HEK293 (cell line): ENCODE results near the gene FAM83F.

Source experiments
- TRIM28 ChIP-seq: IDR thresholded peaks from 2 replicates; pipeline ENCODE4 v1.6.1; 2011; ENCODE audit warnings: low read length, control low read depth, borderline replicate concordance
- YY2 ChIP-seq: fragments of 450-650 bp; formaldehyde crosslinking; IDR thresholded peaks from 2 replicates; pipeline ENCODE4 v1.5.1; 2016; ENCODE audit warnings: missing biosample characterization, missing genetic modification characterization
- ZNF311 ChIP-seq: fragments of 450-650 bp; formaldehyde crosslinking; IDR thresholded peaks from 2 replicates; pipeline ENCODE4 v1.5.1; 2017; ENCODE audit warnings: missing biosample characterization, missing genetic modification characterization, borderline replicate concordance
- ZNF426 ChIP-seq: fragments of 450-650 bp; formaldehyde crosslinking; IDR thresholded peaks from 2 replicates; pipeline ENCODE4 v1.5.1; 2017; ENCODE audit warnings: missing biosample characterization, missing genetic modification characterization, mild to moderate bottlenecking, inconsistent platforms, moderate library complexity
- ZNF624 ChIP-seq: fragments of 450-650 bp; formaldehyde crosslinking; IDR thresholded peaks from 2 replicates; pipeline ENCODE4 v1.5.1; 2017; ENCODE audit warnings: missing biosample characterization, missing genetic modification characterization
- ZNF670 ChIP-seq: fragments of 450-650 bp; formaldehyde crosslinking; IDR thresholded peaks from 2 replicates; pipeline ENCODE4 v1.5.1; 2016; ENCODE audit warnings: missing biosample characterization, missing genetic modification characterization, low read depth
- ZNF76 ChIP-seq: fragments of 450-650 bp; formaldehyde crosslinking; IDR thresholded peaks from 2 replicates; pipeline ENCODE4; 2016; ENCODE audit warnings: low read depth, missing biosample characterization, missing genetic modification characterization, borderline replicate concordance
- TF ChIP-seq, protein P1 (sequence below): fragments of 450-650 bp; formaldehyde crosslinking; IDR thresholded peaks from 2 replicates; pipeline ENCODE4 v1.5.1; 2016; ENCODE audit warnings: missing biosample characterization, missing genetic modification characterization
- TF ChIP-seq, protein P2 (sequence below): fragments of 450-650 bp; formaldehyde crosslinking; IDR thresholded peaks from 2 replicates; pipeline ENCODE4 v1.5.1; 2016; ENCODE audit warnings: missing biosample characterization, missing genetic modification characterization

DNA sequence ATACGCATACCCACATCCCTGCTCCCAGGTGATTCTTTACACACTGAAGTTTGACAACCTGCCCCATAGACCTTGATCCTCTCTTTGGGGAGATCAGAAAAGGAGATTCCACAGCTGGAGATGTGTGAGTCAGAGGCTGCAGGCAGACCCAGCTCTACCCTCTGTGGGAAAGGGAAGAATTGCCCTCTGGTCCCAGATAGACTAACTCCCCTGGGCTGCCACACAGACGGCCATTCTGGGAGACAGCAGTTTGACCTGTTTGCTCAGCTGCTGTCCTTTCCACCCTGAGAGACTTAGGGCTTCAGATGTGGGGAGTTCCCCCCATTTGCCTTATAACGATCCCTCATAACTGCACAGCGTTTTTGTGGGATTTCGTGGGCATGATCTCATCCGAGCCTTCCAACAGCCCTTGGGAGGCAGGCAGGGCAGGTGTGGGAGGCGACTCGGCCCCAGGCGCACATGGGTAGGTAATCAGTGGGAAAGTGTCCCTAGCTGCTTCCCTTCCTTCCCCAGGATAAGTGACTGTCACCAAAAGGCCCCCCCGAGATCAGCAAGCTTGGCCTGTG lies 14.1 kb downstream of the FAM83F start:
- TF ChIP-seq ZNF670 (tag by site-specific recombination) = no peak
- TF ChIP-seq ZNF311 (tag by site-specific recombination) = no peak
- no peak for TF ChIP-seq TRIM28
- TF ChIP-seq ZNF76 = no peak
- TF ChIP-seq, protein P1, sequence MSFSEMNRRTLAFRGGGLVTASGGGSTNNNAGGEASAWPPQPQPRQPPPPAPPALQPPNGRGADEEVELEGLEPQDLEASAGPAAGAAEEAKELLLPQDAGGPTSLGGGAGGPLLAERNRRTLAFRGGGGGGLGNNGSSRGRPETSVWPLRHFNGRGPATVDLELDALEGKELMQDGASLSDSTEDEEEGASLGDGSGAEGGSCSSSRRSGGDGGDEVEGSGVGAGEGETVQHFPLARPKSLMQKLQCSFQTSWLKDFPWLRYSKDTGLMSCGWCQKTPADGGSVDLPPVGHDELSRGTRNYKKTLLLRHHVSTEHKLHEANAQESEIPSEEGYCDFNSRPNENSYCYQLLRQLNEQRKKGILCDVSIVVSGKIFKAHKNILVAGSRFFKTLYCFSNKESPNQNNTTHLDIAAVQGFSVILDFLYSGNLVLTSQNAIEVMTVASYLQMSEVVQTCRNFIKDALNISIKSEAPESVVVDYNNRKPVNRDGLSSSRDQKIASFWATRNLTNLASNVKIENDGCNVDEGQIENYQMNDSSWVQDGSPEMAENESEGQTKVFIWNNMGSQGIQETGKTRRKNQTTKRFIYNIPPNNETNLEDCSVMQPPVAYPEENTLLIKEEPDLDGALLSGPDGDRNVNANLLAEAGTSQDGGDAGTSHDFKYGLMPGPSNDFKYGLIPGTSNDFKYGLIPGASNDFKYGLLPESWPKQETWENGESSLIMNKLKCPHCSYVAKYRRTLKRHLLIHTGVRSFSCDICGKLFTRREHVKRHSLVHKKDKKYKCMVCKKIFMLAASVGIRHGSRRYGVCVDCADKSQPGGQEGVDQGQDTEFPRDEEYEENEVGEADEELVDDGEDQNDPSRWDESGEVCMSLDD = no peak
- TF ChIP-seq, protein P2, sequence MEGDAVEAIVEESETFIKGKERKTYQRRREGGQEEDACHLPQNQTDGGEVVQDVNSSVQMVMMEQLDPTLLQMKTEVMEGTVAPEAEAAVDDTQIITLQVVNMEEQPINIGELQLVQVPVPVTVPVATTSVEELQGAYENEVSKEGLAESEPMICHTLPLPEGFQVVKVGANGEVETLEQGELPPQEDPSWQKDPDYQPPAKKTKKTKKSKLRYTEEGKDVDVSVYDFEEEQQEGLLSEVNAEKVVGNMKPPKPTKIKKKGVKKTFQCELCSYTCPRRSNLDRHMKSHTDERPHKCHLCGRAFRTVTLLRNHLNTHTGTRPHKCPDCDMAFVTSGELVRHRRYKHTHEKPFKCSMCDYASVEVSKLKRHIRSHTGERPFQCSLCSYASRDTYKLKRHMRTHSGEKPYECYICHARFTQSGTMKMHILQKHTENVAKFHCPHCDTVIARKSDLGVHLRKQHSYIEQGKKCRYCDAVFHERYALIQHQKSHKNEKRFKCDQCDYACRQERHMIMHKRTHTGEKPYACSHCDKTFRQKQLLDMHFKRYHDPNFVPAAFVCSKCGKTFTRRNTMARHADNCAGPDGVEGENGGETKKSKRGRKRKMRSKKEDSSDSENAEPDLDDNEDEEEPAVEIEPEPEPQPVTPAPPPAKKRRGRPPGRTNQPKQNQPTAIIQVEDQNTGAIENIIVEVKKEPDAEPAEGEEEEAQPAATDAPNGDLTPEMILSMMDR (tag by site-specific recombination) = no peak
- no peak for TF ChIP-seq YY2 (tag by site-specific recombination)
- no peak for TF ChIP-seq ZNF426 (tag by site-specific recombination)
- TF ChIP-seq ZNF624 (tag by site-specific recombination) = no peak
